T-helper 2 cell (primary cell): ENCODE measurements around the gene TIAM2.
"Not testable (repeated sequence)": the region's sequence is repeated elsewhere in the genome, so short reads cannot be mapped to it uniquely, and the experiment has no call there.

Experiments
- DNase-seq, 5 experiments: peaks; one replicate each; pipeline versions ENCODE4 v3.0.0 to v3.0.0-alpha.2; 2012 to 2022

TIAM2 gene

GRCh38 chr6:155103816-155104366 lies 108.8 kb downstream of the TIAM2 start:
- DNase-seq = peak in 1 of 5 experiments; percentile 5

- no peak for DNase-seq
Observed at GRCh38 chr6:155106456-155107115, 111.5 kb downstream of the TIAM2 start.

GRCh38 chr6:155107432-155108069 lies 112.4 kb downstream of the TIAM2 start:
- no peak for DNase-seq

GRCh38 chr6:155108070-155108820 lies 113.1 kb downstream of the TIAM2 start:
- no peak for DNase-seq

- DNase-seq = no peak
Observed at GRCh38 chr6:155110721-155111120, 115.6 kb downstream of the TIAM2 start.

GRCh38 chr6:155112757-155113156 lies 117.6 kb downstream of the TIAM2 start:
- DNase-seq = no peak

GRCh38 chr6:155115893-155116570 lies 120.9 kb downstream of the TIAM2 start:
- no peak for DNase-seq

GRCh38 chr6:155116571-155116910 lies 121.4 kb downstream of the TIAM2 start:
- no peak for DNase-seq

GRCh38 chr6:155117256-155117655 lies 122.1 kb downstream of the TIAM2 start:
- DNase-seq = no peak

- no peak for DNase-seq
Observed at GRCh38 chr6:155117785-155118184, 122.7 kb downstream of the TIAM2 start.

GRCh38 chr6:155119201-155119600 lies 124.1 kb downstream of the TIAM2 start:
- not testable (repeated sequence) for DNase-seq

- no peak for DNase-seq
Observed at GRCh38 chr6:155120034-155120433, 124.9 kb downstream of the TIAM2 start.

- DNase-seq = no peak
Observed at GRCh38 chr6:155121294-155121693, 126.2 kb downstream of the TIAM2 start.

- no peak for DNase-seq
Observed at GRCh38 chr6:155121699-155122098, 126.6 kb downstream of the TIAM2 start.

GRCh38 chr6:155122199-155122950 lies 127.3 kb downstream of the TIAM2 start:
- no peak for DNase-seq

- no peak for DNase-seq
Observed at GRCh38 chr6:155123520-155123919, 128.4 kb downstream of the TIAM2 start.

GRCh38 chr6:155125906-155126305 lies 130.8 kb downstream of the TIAM2 start:
- no peak for DNase-seq

GRCh38 chr6:155126727-155127439 lies 131.8 kb downstream of the TIAM2 start:
- peak in 2 of 5 experiments; percentile 41 to 54 for DNase-seq

GRCh38 chr6:155128977-155129376 lies 133.9 kb downstream of the TIAM2 start:
- no peak for DNase-seq

- no peak for DNase-seq
Observed at GRCh38 chr6:155129744-155130143, 134.6 kb downstream of the TIAM2 start.

- DNase-seq = peak in 1 of 5 experiments; percentile 56
Observed at GRCh38 chr6:155130161-155130853, 135.2 kb downstream of the TIAM2 start.
